Transverse colon (tissue), 4 donors: Measurements from ENCODE around the gene ASTN1. TPM values are rescaled to one million over a fixed set of nuclear protein-coding genes. Genes with fewer than 3 reads are reported as not detected.

Experiments
- DNase-seq: peaks from one replicate; pipeline ENCODE4 v3.0.0-alpha.2; 2019
- H3K27ac ChIP-seq, 4 donors: fragments of 200-600 bp; sonication (generic); 2 replicates each; pipeline ENCODE4 v1.5.1; 2016 to 2018; ENCODE audit warnings: inconsistent platforms in 4 of 4
- H3K27me3 ChIP-seq: fragments of 200-600 bp; sonication (generic); 2 replicates; pipeline ENCODE4 v1.5.1; 2017; ENCODE audit warnings: inconsistent platforms
- H3K36me3 ChIP-seq, 4 donors: fragments of 200-600 bp; sonication (generic); 2 replicates each; pipeline ENCODE4 v1.5.1; 2017 to 2019; ENCODE audit warnings: inconsistent platforms in 4 of 4
- H3K4me1 ChIP-seq, 4 donors: fragments of 200-600 bp; sonication (generic); 2 replicates each; pipeline ENCODE4 v1.5.1; 2017 to 2020; ENCODE audit warnings: inconsistent platforms in 4 of 4
- H3K4me3 ChIP-seq, 4 donors: fragments of 200-600 bp; sonication (generic); 1 replicate in 1 of 4; 2 replicates in 3 of 4; pipeline versions ENCODE4 v1.5.1 to v1.6.1; 2017 to 2019; ENCODE audit warnings: inconsistent platforms in 4 of 4
- H3K9me3 ChIP-seq, 2 donors: fragments of 200-600 bp; sonication (generic); 2 replicates each; pipeline ENCODE4 v1.5.1; 2017 to 2019; ENCODE audit warnings: inconsistent platforms in 2 of 2
- EP300 ChIP-seq: sonication (generic); formaldehyde crosslinking; IDR thresholded peaks from one replicate; pipeline ENCODE4 v1.6.1; 2017; ENCODE audit warnings: antibody characterized with exemption, low read depth
- POLR2A ChIP-seq: fragments of 450-650 bp; IDR thresholded peaks from one replicate; pipeline ENCODE4 v1.6.1; 2016; ENCODE audit warnings: antibody characterized with exemption, mild to moderate bottlenecking, moderate library complexity
- POLR2AphosphoS5 ChIP-seq, 3 donors: sonication (generic); formaldehyde crosslinking; IDR thresholded peaks; one replicate each; pipeline ENCODE4 v1.6.1; 2016; ENCODE audit warnings: antibody characterized with exemption in 3 of 3
- WGBS, 2 donors: methylation state at CpG; one replicate each; pipeline ENCODE4 v1.1.5; 2018; ENCODE audit warnings: low coverage in 1 of 2; 5-methylcytosine and 5-hydroxymethylcytosine counted together
- in situ Hi-C, 4 donors: fragments of 200-750 bp; cut with MboI; loops; one replicate each; pipeline versions ENCODE4 v1.15.0 to v1.15.1; 2017; ENCODE audit warnings: low sequenced_read_pairs in 3 of 4, low pct_ligation_motif_present in 1 of 4, low pct_unique_long_range_greater_than_20kb in 1 of 4
- intact Hi-C: fragments of 100-400 bp; cut with DNase I; formaldehyde crosslinking; loops from one replicate; pipeline ENCODE4 v1.15.1; 2023; ENCODE audit warnings: low total_unique reads
- total RNA-seq, 4 donors: library from RNA; depleted of rRNA; stranded (reverse); fragments of >200 nt; gene quantifications; one replicate each; pipeline ENCODE4 v1.1.0, GENCODE V29; 2016
- TF ChIP-seq, protein P1 (sequence below), 5 experiments: fragments of 200-600 bp in 3 of 5; fragments of 450-650 bp in 2 of 5; sonication (generic) in 3 of 5; IDR thresholded peaks; 1 replicate in 2 of 5; 2 replicates in 3 of 5; pipeline ENCODE4 v1.5.1; 2016 to 2017; ENCODE audit warnings: antibody characterized with exemption in 5 of 5, inconsistent platforms in 3 of 5, mild to moderate bottlenecking in 2 of 5, moderate library complexity in 1 of 5

ASTN1 gene
- total RNA-seq, 4 donors from 2014 or later = 0.27 to 3.0 (median 0.74) TPM

DNA sequence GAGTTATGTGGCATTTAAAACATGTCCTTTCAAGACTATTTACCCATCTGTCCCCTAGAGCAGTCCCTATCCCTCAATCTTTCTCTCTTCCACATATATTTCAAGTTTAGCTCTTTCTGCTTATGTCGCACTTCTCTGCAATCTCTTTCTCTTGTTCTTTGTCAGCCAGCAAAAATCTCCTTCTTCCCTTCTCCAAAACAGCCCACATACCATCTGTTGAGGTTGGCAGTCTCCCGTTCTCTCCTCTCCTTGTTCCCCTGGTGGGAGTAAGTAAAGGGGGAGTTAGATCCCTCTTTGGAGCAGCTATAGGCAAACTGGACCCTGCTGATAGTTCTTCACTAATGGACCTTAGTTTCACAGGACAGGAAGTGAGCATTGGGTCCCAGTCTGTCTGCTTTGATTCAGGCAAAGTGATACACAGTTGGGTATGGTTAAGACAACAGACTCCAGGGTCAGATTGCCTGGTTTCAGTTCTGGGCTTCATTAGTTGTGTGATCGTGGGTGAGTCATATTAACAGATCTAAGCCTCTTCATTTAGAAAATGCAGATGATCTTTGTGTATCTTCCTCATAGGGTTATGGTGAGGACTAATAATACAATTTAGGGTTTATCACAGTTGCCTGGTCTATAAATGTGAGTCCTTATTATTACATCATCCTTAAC, 25.9 kb upstream of the ASTN1 start:
- H3K4me1 ChIP-seq = no peaks in the 10 kb centered on the region
- intact Hi-C loops = no loop called here
- TF ChIP-seq EP300 = no peak
- no peak for TF ChIP-seq POLR2A
- TF ChIP-seq, protein P1, sequence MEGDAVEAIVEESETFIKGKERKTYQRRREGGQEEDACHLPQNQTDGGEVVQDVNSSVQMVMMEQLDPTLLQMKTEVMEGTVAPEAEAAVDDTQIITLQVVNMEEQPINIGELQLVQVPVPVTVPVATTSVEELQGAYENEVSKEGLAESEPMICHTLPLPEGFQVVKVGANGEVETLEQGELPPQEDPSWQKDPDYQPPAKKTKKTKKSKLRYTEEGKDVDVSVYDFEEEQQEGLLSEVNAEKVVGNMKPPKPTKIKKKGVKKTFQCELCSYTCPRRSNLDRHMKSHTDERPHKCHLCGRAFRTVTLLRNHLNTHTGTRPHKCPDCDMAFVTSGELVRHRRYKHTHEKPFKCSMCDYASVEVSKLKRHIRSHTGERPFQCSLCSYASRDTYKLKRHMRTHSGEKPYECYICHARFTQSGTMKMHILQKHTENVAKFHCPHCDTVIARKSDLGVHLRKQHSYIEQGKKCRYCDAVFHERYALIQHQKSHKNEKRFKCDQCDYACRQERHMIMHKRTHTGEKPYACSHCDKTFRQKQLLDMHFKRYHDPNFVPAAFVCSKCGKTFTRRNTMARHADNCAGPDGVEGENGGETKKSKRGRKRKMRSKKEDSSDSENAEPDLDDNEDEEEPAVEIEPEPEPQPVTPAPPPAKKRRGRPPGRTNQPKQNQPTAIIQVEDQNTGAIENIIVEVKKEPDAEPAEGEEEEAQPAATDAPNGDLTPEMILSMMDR (IDR thresholded peaks at IDR 0.05) = no peak
- no peak for TF ChIP-seq POLR2AphosphoS5 (IDR thresholded peaks at IDR 0.05)
- no peaks in the 10 kb centered on the region for H3K9me3 ChIP-seq
- H3K27me3 ChIP-seq = no peaks in the 10 kb centered on the region
- no peak for DNase-seq
- H3K36me3 ChIP-seq = no peaks in the 10 kb centered on the region
- in situ Hi-C loops = no loop called here
- H3K27ac ChIP-seq = no peak overlapping the region
- WGBS, 2 donors = 69 to 83% methylated on average over 2 to 3 of the region's 3 CpGs
- H3K4me3 ChIP-seq = no peak overlapping the region

DNA sequence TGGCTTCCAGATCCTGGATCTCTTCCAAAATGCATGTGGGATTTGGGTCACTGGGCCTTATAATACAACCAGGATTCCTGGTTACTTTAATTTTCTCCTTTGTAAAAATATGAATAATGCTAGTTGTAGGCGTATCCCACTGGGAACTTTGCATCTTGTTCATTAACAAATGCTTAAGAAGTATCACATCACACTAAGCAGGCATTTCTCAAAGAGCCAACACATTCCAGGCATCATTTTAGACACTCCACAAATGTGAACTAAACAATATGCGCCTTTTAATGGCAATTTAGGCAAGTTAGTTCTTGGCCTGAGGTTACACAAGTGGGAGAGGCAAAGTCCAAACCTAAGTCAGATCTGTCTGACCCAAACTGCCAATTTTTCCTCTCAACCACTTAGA, 22.1 kb upstream of the ASTN1 start:
- Histone ChIP-seq H3K4me3 (no peak overlapping the region), H3K4me1 (peaks cover 0 to 2% (median 1%) of the 10 kb centered on the region in 4 donors), H3K27me3 (peaks cover 7% of the 10 kb centered on the region), H3K36me3 (no peaks in the 10 kb centered on the region), H3K27ac (no peak overlapping the region), H3K9me3 (no peaks in the 10 kb centered on the region)
- intact Hi-C loops = loop anchor here (1.0 kb wide), 1 partner anchor 41 kb away; no protein-coding TSS in a partner anchor
- 63 to 91% methylated on average over 1 to 2 of the region's 2 CpGs for WGBS, 2 donors
- in situ Hi-C loops = no loop called here
- TF ChIP-seq EP300 (no peak), POLR2AphosphoS5 (IDR thresholded peaks at IDR 0.05) (no peak), POLR2A (no peak)
- TF ChIP-seq, protein P1 (IDR thresholded peaks at IDR 0.05) = no peak
- DNase-seq = no peak

DNA sequence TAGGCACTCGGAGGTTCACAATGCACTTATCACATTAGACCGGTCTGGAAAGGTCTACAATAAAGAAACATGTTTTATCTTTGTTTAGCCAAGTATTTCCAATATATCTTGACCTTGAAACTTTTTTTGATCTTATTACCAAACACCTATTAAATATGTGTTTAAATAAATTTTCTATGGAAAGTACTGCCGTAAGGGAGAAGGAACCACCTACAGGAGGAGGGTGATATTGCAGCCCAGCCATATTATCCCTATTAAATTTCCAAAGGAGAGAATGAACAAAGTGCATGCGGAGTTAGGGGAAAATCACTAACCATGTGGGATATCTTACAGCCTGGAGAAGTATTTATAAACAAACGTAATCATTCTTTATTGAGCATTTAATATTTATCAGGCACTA, 20.7 kb upstream of the ASTN1 start:
- H3K27ac ChIP-seq = no peak overlapping the region
- H3K4me1 ChIP-seq = peaks cover 0 to 7% (median 2%) of the 10 kb centered on the region in 4 donors
- intact Hi-C loops (no loop called here), in situ Hi-C loops (no loop called here)
- WGBS, 2 donors = 70 to 82% methylated on average over 5 of the region's 5 CpGs
- TF ChIP-seq, protein P1 (IDR thresholded peaks at IDR 0.05) = peak in 3 of 5 experiments; percentile 29 to 52 (median 43)
- TF ChIP-seq POLR2AphosphoS5 (IDR thresholded peaks at IDR 0.05) = no peak
- no peaks in the 10 kb centered on the region for H3K9me3 ChIP-seq
- H3K4me3 ChIP-seq = no peak overlapping the region
- peaks cover 19% of the 10 kb centered on the region for H3K27me3 ChIP-seq
- no peak for DNase-seq
- H3K36me3 ChIP-seq = no peaks in the 10 kb centered on the region

DNA sequence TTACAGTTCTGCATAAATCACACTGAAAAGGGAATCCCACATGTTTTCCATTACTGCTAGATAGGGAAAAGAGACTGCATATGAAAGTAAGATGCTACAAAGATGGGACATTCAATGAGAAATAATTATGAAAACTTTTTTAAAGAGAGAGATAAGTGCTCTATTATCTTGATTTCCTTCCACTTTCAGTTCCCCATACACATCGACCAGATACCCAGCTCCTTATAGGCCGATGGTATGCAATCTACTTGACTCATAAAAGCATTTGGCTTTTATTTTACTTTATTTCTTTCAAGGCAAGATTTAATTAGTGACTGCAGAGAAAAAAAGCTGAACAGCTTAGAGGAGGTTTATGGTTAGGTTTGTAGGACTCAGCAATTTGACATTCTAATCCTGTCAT, 19.3 kb upstream of the ASTN1 start:
- TF ChIP-seq EP300 (no peak), POLR2AphosphoS5 (IDR thresholded peaks at IDR 0.05) (no peak), POLR2A (no peak)
- TF ChIP-seq, protein P1 (IDR thresholded peaks at IDR 0.05) = no peak
- H3K27ac ChIP-seq = no peak overlapping the region
- in situ Hi-C loops (no loop called here), intact Hi-C loops (no loop called here)
- no peak overlapping the region for H3K4me3 ChIP-seq
- H3K36me3 ChIP-seq = no peaks in the 10 kb centered on the region
- no peaks in the 10 kb centered on the region for H3K9me3 ChIP-seq
- peaks cover 0 to 7% (median 2%) of the 10 kb centered on the region in 4 donors for H3K4me1 ChIP-seq
- DNase-seq = no peak
- H3K27me3 ChIP-seq = peaks cover 26% of the 10 kb centered on the region
- 34 to 58% methylated on average over 2 of the region's 2 CpGs for WGBS, 2 donors
